Thyroid gland (tissue), 4 donors: Measurements from ENCODE around the gene TEX10.

ENCODE experiments used
- POLR2A ChIP-seq, 2 donors: fragments of 450-650 bp; IDR thresholded peaks; one replicate each; pipeline ENCODE4 v1.6.1; 2017; ENCODE audit warnings: antibody characterized with exemption in 2 of 2, mild to moderate bottlenecking in 2 of 2, moderate library complexity in 1 of 2
- TF ChIP-seq, protein P1 (sequence below), 6 experiments: fragments of 200-600 bp in 3 of 6; fragments of 450-650 bp in 3 of 6; sonication (generic) in 3 of 6; IDR thresholded peaks; one replicate each; pipeline ENCODE4 v1.5.1; 2016 to 2019; ENCODE audit warnings: antibody characterized with exemption in 6 of 6, mild to moderate bottlenecking in 2 of 6, inconsistent platforms in 1 of 6, moderate library complexity in 1 of 6

GRCh38 chr9:100307080-100307479 is 45.7 kb downstream of the TEX10 start:
- TF ChIP-seq, protein P1, sequence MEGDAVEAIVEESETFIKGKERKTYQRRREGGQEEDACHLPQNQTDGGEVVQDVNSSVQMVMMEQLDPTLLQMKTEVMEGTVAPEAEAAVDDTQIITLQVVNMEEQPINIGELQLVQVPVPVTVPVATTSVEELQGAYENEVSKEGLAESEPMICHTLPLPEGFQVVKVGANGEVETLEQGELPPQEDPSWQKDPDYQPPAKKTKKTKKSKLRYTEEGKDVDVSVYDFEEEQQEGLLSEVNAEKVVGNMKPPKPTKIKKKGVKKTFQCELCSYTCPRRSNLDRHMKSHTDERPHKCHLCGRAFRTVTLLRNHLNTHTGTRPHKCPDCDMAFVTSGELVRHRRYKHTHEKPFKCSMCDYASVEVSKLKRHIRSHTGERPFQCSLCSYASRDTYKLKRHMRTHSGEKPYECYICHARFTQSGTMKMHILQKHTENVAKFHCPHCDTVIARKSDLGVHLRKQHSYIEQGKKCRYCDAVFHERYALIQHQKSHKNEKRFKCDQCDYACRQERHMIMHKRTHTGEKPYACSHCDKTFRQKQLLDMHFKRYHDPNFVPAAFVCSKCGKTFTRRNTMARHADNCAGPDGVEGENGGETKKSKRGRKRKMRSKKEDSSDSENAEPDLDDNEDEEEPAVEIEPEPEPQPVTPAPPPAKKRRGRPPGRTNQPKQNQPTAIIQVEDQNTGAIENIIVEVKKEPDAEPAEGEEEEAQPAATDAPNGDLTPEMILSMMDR (IDR thresholded peaks at IDR 0.05), result no peak
- TF ChIP-seq POLR2A (IDR thresholded peaks at IDR 0.05), result no peak
